ENCODE results near the gene HNRNPF. TPM values are rescaled to one million over a fixed set of nuclear protein-coding genes. Genes with fewer than 3 reads are reported as not detected.

Gene HNRNPF
- total and polyA plus RNA-seq, 2 donors (not counting 3 experiments of a cell fraction or from before 2014, with no cell fraction given) = 144 to 230 TPM

GRCh38 chr10:43453266-43453831, 44.4 kb upstream of the HNRNPF start:
- Histone ChIP-seq H3K36me3 (ENCODE audit: control insufficient read depth in 2 of 2, extremely low read depth in 1 of 2, insufficient read depth in 2 of 2, low read length in 2 of 2) (no peaks in the 10 kb centered on the region), H2AFZ (ENCODE audit: low read depth, low read length) (no peak overlapping the region), H3K4me2 (ENCODE audit: insufficient read depth, low read length) (no peak overlapping the region), H3K27me3 (ENCODE audit: control insufficient read depth in 2 of 2, insufficient read depth in 2 of 2, low read length in 2 of 2) (no peaks in the 10 kb centered on the region), H3K9me1 (replicated peaks; ENCODE audit: control insufficient read depth, extremely low read depth, insufficient read depth, low read length) (no peaks in the 10 kb centered on the region), H3K4me3 (replicated peaks in 1 of 3; ENCODE audit: insufficient read depth in 1 of 3, low read depth in 1 of 3, low read length in 3 of 3) (no peak overlapping the region), H4K20me1 (replicated peaks; ENCODE audit: control insufficient read depth, extremely low read depth, insufficient read depth, low read length) (no peaks in the 10 kb centered on the region), H3K4me1 (ENCODE audit: control insufficient read depth, extremely low read depth, insufficient read depth, low read length) (peaks cover 12% of the 10 kb centered on the region), H3K27ac (ENCODE audit: insufficient read depth, low read depth, low read length) (no peak overlapping the region), H3K9ac (replicated peaks; ENCODE audit: extremely low read depth, insufficient read depth, low read length) (no peak overlapping the region), H3K9me3 (replicated peaks; ENCODE audit: control insufficient read depth, insufficient read depth, low read length) (no peaks in the 10 kb centered on the region), H3K79me2 (ENCODE audit: control insufficient read depth, insufficient read depth, low read length) (no peaks in the 10 kb centered on the region)
- intact Hi-C loops (cut with micrococcal nuclease) = no loop called here
- dilution Hi-C loops (cut with MboI; ENCODE audit: extremely low pct_ligation_motif_present, low sequenced_read_pairs) = no loop called here
- no peak for TF ChIP-seq MYC (IDR thresholded peaks at IDR 0.05; ENCODE audit: low read depth, low read length)
- ChIA-PET CTCF (interaction anchor here (0.6 kb wide), 1 partner anchor 106 kb away, joined by 3 read pairs; no protein-coding TSS in a partner anchor), POLR2A (no interaction called here)
- no TSS peak for BruUV-seq (replicated peaks)
- no peak for DNase-seq (ENCODE audit: low read depth, low spot score)
- no peak for FAIRE-seq

GRCh38 chr10:43452356-43452914, 43.4 kb upstream of the HNRNPF start:
- no peak for FAIRE-seq
- H4K20me1 ChIP-seq (replicated peaks; ENCODE audit: control insufficient read depth, extremely low read depth, insufficient read depth, low read length) = no peaks in the 10 kb centered on the region
- H3K4me3 ChIP-seq (replicated peaks in 1 of 3; ENCODE audit: insufficient read depth in 1 of 3, low read depth in 1 of 3, low read length in 3 of 3) = no peak overlapping the region
- H3K9me3 ChIP-seq (replicated peaks; ENCODE audit: control insufficient read depth, insufficient read depth, low read length) = no peaks in the 10 kb centered on the region
- H3K4me2 ChIP-seq (ENCODE audit: insufficient read depth, low read length) = no peak overlapping the region
- no peak overlapping the region for H3K27ac ChIP-seq (ENCODE audit: insufficient read depth, low read depth, low read length)
- no peaks in the 10 kb centered on the region for H3K27me3 ChIP-seq (ENCODE audit: control insufficient read depth in 2 of 2, insufficient read depth in 2 of 2, low read length in 2 of 2)
- TF ChIP-seq, protein P1, sequence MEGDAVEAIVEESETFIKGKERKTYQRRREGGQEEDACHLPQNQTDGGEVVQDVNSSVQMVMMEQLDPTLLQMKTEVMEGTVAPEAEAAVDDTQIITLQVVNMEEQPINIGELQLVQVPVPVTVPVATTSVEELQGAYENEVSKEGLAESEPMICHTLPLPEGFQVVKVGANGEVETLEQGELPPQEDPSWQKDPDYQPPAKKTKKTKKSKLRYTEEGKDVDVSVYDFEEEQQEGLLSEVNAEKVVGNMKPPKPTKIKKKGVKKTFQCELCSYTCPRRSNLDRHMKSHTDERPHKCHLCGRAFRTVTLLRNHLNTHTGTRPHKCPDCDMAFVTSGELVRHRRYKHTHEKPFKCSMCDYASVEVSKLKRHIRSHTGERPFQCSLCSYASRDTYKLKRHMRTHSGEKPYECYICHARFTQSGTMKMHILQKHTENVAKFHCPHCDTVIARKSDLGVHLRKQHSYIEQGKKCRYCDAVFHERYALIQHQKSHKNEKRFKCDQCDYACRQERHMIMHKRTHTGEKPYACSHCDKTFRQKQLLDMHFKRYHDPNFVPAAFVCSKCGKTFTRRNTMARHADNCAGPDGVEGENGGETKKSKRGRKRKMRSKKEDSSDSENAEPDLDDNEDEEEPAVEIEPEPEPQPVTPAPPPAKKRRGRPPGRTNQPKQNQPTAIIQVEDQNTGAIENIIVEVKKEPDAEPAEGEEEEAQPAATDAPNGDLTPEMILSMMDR (IDR thresholded peaks at IDR 0.05; ENCODE audit: extremely low read depth in 1 of 2, insufficient read depth in 1 of 2, low read depth in 1 of 2, low read length in 2 of 2) = no peak
- TF ChIP-seq FOS (IDR thresholded peaks at IDR 0.05; ENCODE audit: borderline replicate concordance, insufficient read depth, low read length) (no peak), EZH2 (IDR thresholded peaks at IDR 0.05; ENCODE audit: borderline replicate concordance, low read depth, low read length, severe bottlenecking) (no peak), GATA2 (IDR thresholded peaks at IDR 0.05; ENCODE audit: insufficient read depth, insufficient read length, low read depth, low read length) (no peak), POLR2A (IDR thresholded peaks at IDR 0.05; ENCODE audit: low read depth, low read length) (no peak), JUN (IDR thresholded peaks at IDR 0.05; ENCODE audit: borderline replicate concordance, insufficient read depth, insufficient read length, low read depth) (no peak)
- no peaks in the 10 kb centered on the region for H3K36me3 ChIP-seq (ENCODE audit: control insufficient read depth in 2 of 2, extremely low read depth in 1 of 2, insufficient read depth in 2 of 2, low read length in 2 of 2)
- dilution Hi-C loops (cut with MboI; ENCODE audit: extremely low pct_ligation_motif_present, low sequenced_read_pairs) (no loop called here), intact Hi-C loops (cut with micrococcal nuclease) (no loop called here)
- H3K79me2 ChIP-seq (ENCODE audit: control insufficient read depth, insufficient read depth, low read length) = no peaks in the 10 kb centered on the region
- H3K9me1 ChIP-seq (replicated peaks; ENCODE audit: control insufficient read depth, extremely low read depth, insufficient read depth, low read length) = no peaks in the 10 kb centered on the region
- no TSS peak for BruUV-seq (replicated peaks)
- H3K9ac ChIP-seq (replicated peaks; ENCODE audit: extremely low read depth, insufficient read depth, low read length) = no peak overlapping the region
- DNase-seq (ENCODE audit: low read depth, low spot score) = no peak
- ChIA-PET CTCF (no interaction called here), POLR2A (no interaction called here)
- peaks cover 12% of the 10 kb centered on the region for H3K4me1 ChIP-seq (ENCODE audit: control insufficient read depth, extremely low read depth, insufficient read depth, low read length)
- no peak overlapping the region for H2AFZ ChIP-seq (ENCODE audit: low read depth, low read length)
